HFF-Myc (cell line): ENCODE results near the gene RASSF10.

Experiments
- DNase-seq: peaks from one replicate; pipeline ENCODE4 v3.0.0-alpha.2; 2011; ENCODE audit warnings: low read depth; ENCODE audit errors: extremely low read depth
- H3K4me3 ChIP-seq: replicated peaks from 2 replicates; pipeline ENCODE4 v1.5.1; 2011; ENCODE audit warnings: low read depth, mild to moderate bottlenecking, control low read depth, low read length
- CTCF ChIP-seq: IDR thresholded peaks from 2 replicates; pipeline ENCODE4 v1.5.1; 2012; ENCODE audit warnings: mild to moderate bottlenecking, low read depth, low read length, control low read depth; ENCODE audit errors: missing control alignments

The RASSF10 gene

GRCh38 chr11:13030857-13031256 is 21.7 kb downstream of the RASSF10 start:
- no peak for DNase-seq
- H3K4me3 ChIP-seq: no peak overlapping the region
- no peak for TF ChIP-seq CTCF

- no peak overlapping the region for H3K4me3 ChIP-seq
- DNase-seq: no peak
- TF ChIP-seq CTCF: no peak
These were observed 22.2 kb downstream of the RASSF10 start for GRCh38 chr11:13031349-13031748.

- no peak for DNase-seq
- H3K4me3 ChIP-seq: no peak overlapping the region
- TF ChIP-seq CTCF: no peak
These were observed 24.8 kb downstream of the RASSF10 start for GRCh38 chr11:13033760-13034533.

GRCh38 chr11:13035711-13036110 is 26.6 kb downstream of the RASSF10 start:
- TF ChIP-seq CTCF: no peak
- no peak overlapping the region for H3K4me3 ChIP-seq
- no peak for DNase-seq

GRCh38 chr11:13036235-13036634 is 27.1 kb downstream of the RASSF10 start:
- no peak for DNase-seq
- no peak overlapping the region for H3K4me3 ChIP-seq
- TF ChIP-seq CTCF: no peak

GRCh38 chr11:13038366-13038765 is 29.2 kb downstream of the RASSF10 start:
- no peak for DNase-seq
- TF ChIP-seq CTCF: no peak
- no peak overlapping the region for H3K4me3 ChIP-seq

GRCh38 chr11:13039126-13039525 is 30.0 kb downstream of the RASSF10 start:
- no peak for TF ChIP-seq CTCF
- DNase-seq: no peak
- no peak overlapping the region for H3K4me3 ChIP-seq
